Measurements from ENCODE around the gene ETFA.
A peak's percentile ranks its signal among the peaks of the same experiment; 100 is the strongest.

The ETFA gene

GRCh38 chr15:76176487-76177085, 134.7 kb downstream of the ETFA start:
- no peak for DNase-seq

GRCh38 chr15:76176059-76176458, 135.2 kb downstream of the ETFA start:
- no peak for DNase-seq

- no peak for DNase-seq
Observed at GRCh38 chr15:76175442-76175841, 135.8 kb downstream of the ETFA start.

GRCh38 chr15:76174654-76175053, 136.6 kb downstream of the ETFA start:
- no peak for DNase-seq

- DNase-seq: no peak
Observed at GRCh38 chr15:76173317-76173834, 137.9 kb downstream of the ETFA start.

GRCh38 chr15:76172782-76173181, 138.5 kb downstream of the ETFA start:
- DNase-seq: no peak

- no peak for DNase-seq
Observed at GRCh38 chr15:76169911-76170800, 141.1 kb downstream of the ETFA start.

GRCh38 chr15:76169018-76169417, 142.3 kb downstream of the ETFA start:
- peak in 1 of 56 donors; percentile 17 for DNase-seq

GRCh38 chr15:76168237-76168984, 142.9 kb downstream of the ETFA start:
- DNase-seq: no peak

- no peak for DNase-seq
Observed at GRCh38 chr15:76165951-76166350, 145.3 kb downstream of the ETFA start.

All from nucleus accumbens (tissue), 56 donors.